Measurements from ENCODE around the gene ZPBP2. TPM values are rescaled to one million over a fixed set of nuclear protein-coding genes. Genes with fewer than 3 reads are reported as not detected.

The ZPBP2 gene
- total RNA-seq, 1 experiment from 2014 or later = not detected

DNA sequence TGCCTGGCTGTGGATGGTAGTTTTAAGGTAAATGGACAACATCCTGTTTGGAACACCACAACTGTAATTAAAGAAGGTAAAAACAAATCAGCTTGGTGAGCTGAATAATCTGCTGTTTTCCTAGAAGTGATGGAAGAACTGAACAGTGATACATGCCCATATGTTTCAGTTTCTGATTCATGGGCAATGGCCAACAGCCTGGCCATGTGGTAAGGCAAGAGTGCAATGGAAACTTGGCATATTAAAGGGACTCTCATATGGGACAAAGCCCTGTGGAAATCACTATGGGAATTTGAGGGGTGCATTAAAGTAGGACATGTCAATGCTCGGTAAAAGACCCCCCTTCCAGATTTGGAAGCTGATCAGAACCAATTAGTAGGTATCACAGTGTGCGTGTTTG lies 41.7 kb upstream of the ZPBP2 start:
- no CpG with 5 or more reads among the region's 2 CpGs for WGBS (ENCODE audit: extremely low coverage, insufficient read length, low lambda C conversion rate)
- H3K9me3 ChIP-seq (ENCODE audit: control insufficient read depth, low read depth, low read length) = peaks cover 7% of the 10 kb centered on the region
- H3K79me2 ChIP-seq (ENCODE audit: insufficient read depth, low read length) = no peaks in the 10 kb centered on the region
- Mint-ChIP-seq H3K36me3 (ENCODE audit: insufficient read depth in 1 of 3, low read depth in 3 of 3) (peaks cover 8 to 18% (median 17%) of the 10 kb centered on the region in 3 experiments), H3K27me3 (ENCODE audit: low read depth) (peaks cover 5% of the 10 kb centered on the region), H3K4me1 (no peaks in the 10 kb centered on the region), H3K4me3 (no peak overlapping the region), H3K9me3 (peaks cover 34 to 35% of the 10 kb centered on the region in 2 experiments), H3K27ac (no peak overlapping the region)
- no peak overlapping the region for H4K5ac ChIP-seq (ENCODE audit: insufficient read length, low read depth, low read length)
- no peak overlapping the region for H2AK5ac ChIP-seq (ENCODE audit: insufficient read length, low read length)
- H2BK120ac ChIP-seq (ENCODE audit: low read depth, low read length, poor library complexity, severe bottlenecking) = no peak overlapping the region
- no peak overlapping the region for H2BK12ac ChIP-seq (ENCODE audit: insufficient read length, low read depth, low read length)
- no peak overlapping the region for H3K56ac ChIP-seq (ENCODE audit: insufficient read length, low read depth, low read length)
- H4K20me1 ChIP-seq (ENCODE audit: control insufficient read depth, insufficient read depth, insufficient read length) = no peaks in the 10 kb centered on the region
- H3K27ac ChIP-seq (ENCODE audit: insufficient read length, low read depth, low read length) = no peak overlapping the region
- H2BK15ac ChIP-seq (ENCODE audit: low read depth, low read length) = no peak overlapping the region
- no peaks in the 10 kb centered on the region for H3K23me2 ChIP-seq (ENCODE audit: insufficient read length, low read depth, low read length, poor library complexity, severe bottlenecking)
- no peak overlapping the region for H3K9ac ChIP-seq (ENCODE audit: extremely low read depth, insufficient read length, low read length)
- no peaks in the 10 kb centered on the region for H3K79me1 ChIP-seq (ENCODE audit: insufficient read depth, low read depth, low read length, poor library complexity, severe bottlenecking)
- H3T11ph ChIP-seq (ENCODE audit: low read length) = no peak overlapping the region
- no peak overlapping the region for H2BK20ac ChIP-seq (ENCODE audit: low read depth, low read length, poor library complexity, severe bottlenecking)
- H4K8ac ChIP-seq (replicated peaks; ENCODE audit: insufficient read length, low read depth, low read length) = no peak overlapping the region
- no peaks in the 10 kb centered on the region for H3K27me3 ChIP-seq (ENCODE audit: insufficient read depth, low read length)
- H3K14ac ChIP-seq (ENCODE audit: insufficient read depth, low read length) = no peak overlapping the region
- no peak for DNase-seq
- no peak overlapping the region for H3K23ac ChIP-seq (ENCODE audit: insufficient read length, low read depth, low read length)
- no peak for TF ChIP-seq CTCF (conservative IDR thresholded peaks at IDR 0.05)
- H2BK5ac ChIP-seq (ENCODE audit: insufficient read length, low read length) = no peak overlapping the region
- no peak overlapping the region for H3K4ac ChIP-seq (ENCODE audit: low read depth, low read length)
- no peak overlapping the region for H3K4me2 ChIP-seq (ENCODE audit: insufficient read depth, insufficient read length, low read length)
- H3K18ac ChIP-seq (ENCODE audit: insufficient read length, low read depth, low read length) = no peak overlapping the region
- H2AFZ ChIP-seq (ENCODE audit: low read length) = no peak overlapping the region
- H4K91ac ChIP-seq (ENCODE audit: insufficient read length, low read depth, low read length) = no peak overlapping the region
- H3K4me1 ChIP-seq (ENCODE audit: insufficient read depth, low read length) = no peaks in the 10 kb centered on the region

Measured in H9 (cell line).